ENCODE results near the gene NID1. TPM values are rescaled to one million over a fixed set of nuclear protein-coding genes. Genes with fewer than 3 reads are reported as not detected.
"Not testable (repeated sequence)": the region's sequence is repeated elsewhere in the genome, so short reads cannot be mapped to it uniquely, and the experiment has no call there.

NID1 gene
- total and polyA plus RNA-seq, 5 donors, result 24.4 to 107 (median 36.6) TPM

DNA sequence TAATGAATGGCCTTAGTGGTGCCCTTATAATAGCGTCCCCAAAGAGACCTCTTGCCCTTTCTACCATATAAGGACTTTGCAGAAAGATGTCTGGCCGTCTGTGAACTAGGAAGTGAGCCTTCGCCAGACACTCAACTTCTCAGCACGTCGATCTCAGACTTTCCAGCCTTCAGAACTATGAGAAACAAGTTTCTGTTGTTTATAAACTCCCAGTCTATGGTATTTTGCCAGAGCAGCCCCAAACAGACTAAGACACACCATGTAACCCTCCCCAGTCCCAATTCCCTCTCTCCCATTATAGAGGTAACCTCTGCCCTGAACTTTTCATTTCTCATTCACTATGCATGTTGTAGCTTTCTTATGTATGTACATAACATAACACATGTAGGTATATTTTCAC is 55.7 kb downstream of the NID1 start:
- DNase-seq, result no peak
- Histone ChIP-seq H3K27ac (ENCODE audit: low read length) (peak overlapping the region; percentile 2), H3K27me3 (ENCODE audit: control insufficient read depth, insufficient read depth) (no peaks in the 10 kb centered on the region), H3K4me3 (ENCODE audit: low read length) (no peak overlapping the region), H3K9me3 (ENCODE audit: control insufficient read depth, low read length) (no peaks in the 10 kb centered on the region), H3K4me1 (ENCODE audit: control insufficient read depth, insufficient read depth, low read length) (peaks cover 5% of the 10 kb centered on the region)
- WGBS, result 40% methylated on average over 5 of the region's 5 CpGs
- intact Hi-C loops (cut with DNase I), result no loop called here
- ATAC-seq, result peak; percentile 32 to 33

DNA sequence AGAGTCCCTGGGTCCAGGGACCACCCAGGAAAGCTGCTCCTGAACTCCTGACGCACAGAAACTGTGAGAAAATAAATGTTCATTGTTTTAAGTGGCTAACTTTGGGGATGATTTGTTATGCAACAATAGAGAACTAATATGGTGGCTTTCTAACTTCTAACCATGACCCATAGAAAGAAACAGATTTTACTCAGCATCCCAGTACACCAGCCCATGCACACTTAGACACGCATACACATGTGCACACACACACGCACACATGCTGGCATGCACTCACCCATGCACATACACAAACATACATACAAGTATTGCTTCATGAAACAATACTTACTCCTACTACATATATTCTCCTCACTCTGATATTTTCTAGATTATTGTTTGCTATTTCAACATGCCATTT is 57.1 kb downstream of the NID1 start:
- ATAC-seq (no peak), DNase-seq (no peak)
- Histone ChIP-seq H3K27me3 (ENCODE audit: control insufficient read depth, insufficient read depth) (no peaks in the 10 kb centered on the region), H3K9me3 (ENCODE audit: control insufficient read depth, low read length) (no peaks in the 10 kb centered on the region), H3K4me3 (ENCODE audit: low read length) (no peak overlapping the region), H3K27ac (ENCODE audit: low read length) (no peak overlapping the region), H3K4me1 (ENCODE audit: control insufficient read depth, insufficient read depth, low read length) (peaks cover 5% of the 10 kb centered on the region)
- 96% methylated on average over 3 of the region's 3 CpGs for whole genome bisulfite sequencing
- intact Hi-C loops (cut with DNase I), result no loop called here

DNA sequence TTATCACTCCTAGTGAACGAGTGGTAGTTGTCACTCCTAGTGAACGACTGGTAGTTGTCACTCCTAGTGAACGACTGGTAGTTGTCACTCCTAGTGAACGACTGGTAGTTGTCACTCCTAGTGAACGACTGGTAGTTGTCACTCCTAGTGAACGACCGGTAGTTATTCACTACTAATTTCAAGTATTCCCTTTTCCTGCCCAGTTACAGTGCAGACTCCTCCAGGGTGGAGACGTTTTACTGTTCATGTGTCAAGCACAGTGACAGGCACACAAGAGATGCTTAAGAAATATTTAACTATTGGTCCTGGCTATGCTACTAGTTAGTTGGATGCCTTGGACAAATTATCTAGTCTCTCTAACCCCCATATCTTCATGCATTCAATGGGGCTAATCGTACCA is 61.8 kb downstream of the NID1 start:
- ATAC-seq; H3K27ac ChIP-seq (ENCODE audit: low read length); H3K4me3 ChIP-seq (ENCODE audit: low read length); DNase-seq; H3K27me3 ChIP-seq (ENCODE audit: control insufficient read depth, insufficient read depth); intact Hi-C loops (cut with DNase I); H3K4me1 ChIP-seq (ENCODE audit: control insufficient read depth, insufficient read depth, low read length); H3K9me3 ChIP-seq (ENCODE audit: control insufficient read depth, low read length): not testable (repeated sequence)
- WGBS, result 89% methylated on average over 9 of the region's 9 CpGs

DNA sequence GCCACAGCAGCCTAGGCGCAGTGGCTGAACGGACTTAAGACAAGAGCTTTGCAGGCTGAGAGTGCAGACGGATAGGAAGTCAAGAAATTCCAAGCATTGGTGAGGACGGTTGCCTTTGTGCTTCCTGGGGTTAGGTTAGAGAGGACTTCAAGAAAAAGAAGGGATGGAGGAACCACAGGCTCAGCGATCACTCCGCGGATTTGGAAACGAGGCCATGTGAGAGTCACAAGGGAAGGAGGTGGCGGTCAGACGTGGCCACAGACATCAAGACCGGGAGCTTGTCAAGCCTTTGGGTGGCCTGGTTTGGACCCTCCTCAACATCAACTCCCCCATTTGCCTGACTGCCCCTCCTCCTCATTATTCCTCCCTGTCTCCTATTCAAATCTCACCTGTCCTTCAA is 62.3 kb downstream of the NID1 start:
- no peaks in the 10 kb centered on the region for H3K27me3 ChIP-seq (ENCODE audit: control insufficient read depth, insufficient read depth)
- no peak overlapping the region for H3K4me3 ChIP-seq (ENCODE audit: low read length)
- intact Hi-C loops (cut with DNase I), result no loop called here
- H3K4me1 ChIP-seq (ENCODE audit: control insufficient read depth, insufficient read depth, low read length), result no peaks in the 10 kb centered on the region
- H3K9me3 ChIP-seq (ENCODE audit: control insufficient read depth, low read length), result no peaks in the 10 kb centered on the region
- 90% methylated on average over 11 of the region's 11 CpGs for WGBS
- no peak overlapping the region for H3K27ac ChIP-seq (ENCODE audit: low read length)
- ATAC-seq (no peak), DNase-seq (no peak)

DNA sequence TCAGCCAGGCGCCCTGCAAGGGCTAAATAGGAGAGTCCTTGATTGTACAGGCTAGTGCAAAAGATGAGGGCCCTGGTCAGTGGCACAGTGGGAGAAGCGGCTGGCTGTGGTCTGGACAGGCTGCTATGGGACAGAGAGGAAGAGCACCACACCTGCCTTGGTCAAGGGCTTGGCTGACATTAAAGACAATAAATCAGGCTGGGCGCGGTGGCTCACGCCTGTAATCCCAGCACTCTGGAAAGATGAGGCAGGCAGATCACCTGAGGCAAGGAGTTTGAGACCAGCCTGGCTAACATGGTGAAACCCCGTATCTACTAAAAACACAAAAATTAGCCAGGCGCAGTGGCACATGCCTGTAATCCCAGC is 62.9 kb downstream of the NID1 start:
- Histone ChIP-seq H3K27ac (ENCODE audit: low read length) (peak overlapping the region; percentile 1), H3K4me1 (ENCODE audit: control insufficient read depth, insufficient read depth, low read length) (no peaks in the 10 kb centered on the region), H3K9me3 (ENCODE audit: control insufficient read depth, low read length) (no peaks in the 10 kb centered on the region), H3K4me3 (ENCODE audit: low read length) (no peak overlapping the region), H3K27me3 (ENCODE audit: control insufficient read depth, insufficient read depth) (no peaks in the 10 kb centered on the region)
- ATAC-seq (peak in 1 of 2 donors; percentile 7), DNase-seq (no peak)
- 88% methylated on average over 7 of the region's 7 CpGs for WGBS
- intact Hi-C loops (cut with DNase I), result no loop called here

DNA sequence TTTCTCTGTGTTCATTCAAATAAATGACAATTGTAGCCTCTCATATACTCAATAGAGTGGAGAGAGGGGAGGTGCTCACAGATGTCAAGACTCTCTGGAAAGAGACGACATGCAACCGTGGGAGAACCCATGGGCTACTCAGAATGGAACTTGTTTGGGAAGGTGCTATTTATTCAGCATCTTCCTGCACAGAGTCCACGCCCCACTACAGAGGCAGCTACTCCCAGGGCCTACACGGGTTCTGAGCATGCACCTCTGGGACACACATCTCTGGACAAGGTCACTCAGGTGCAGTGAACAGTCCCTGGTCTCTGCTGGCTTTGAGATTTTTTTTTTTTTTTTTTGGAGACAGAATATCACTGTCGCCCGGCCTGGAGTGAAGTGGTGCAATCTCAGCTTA is 64.1 kb downstream of the NID1 start:
- Histone ChIP-seq H3K27ac (ENCODE audit: low read length) (no peak overlapping the region), H3K27me3 (ENCODE audit: control insufficient read depth, insufficient read depth) (no peaks in the 10 kb centered on the region), H3K9me3 (ENCODE audit: control insufficient read depth, low read length) (no peaks in the 10 kb centered on the region), H3K4me3 (ENCODE audit: low read length) (no peak overlapping the region), H3K4me1 (ENCODE audit: control insufficient read depth, insufficient read depth, low read length) (no peaks in the 10 kb centered on the region)
- ATAC-seq (no peak), DNase-seq (no peak)
- WGBS, result 87% methylated on average over 6 of the region's 6 CpGs
- intact Hi-C loops (cut with DNase I), result no loop called here

DNA sequence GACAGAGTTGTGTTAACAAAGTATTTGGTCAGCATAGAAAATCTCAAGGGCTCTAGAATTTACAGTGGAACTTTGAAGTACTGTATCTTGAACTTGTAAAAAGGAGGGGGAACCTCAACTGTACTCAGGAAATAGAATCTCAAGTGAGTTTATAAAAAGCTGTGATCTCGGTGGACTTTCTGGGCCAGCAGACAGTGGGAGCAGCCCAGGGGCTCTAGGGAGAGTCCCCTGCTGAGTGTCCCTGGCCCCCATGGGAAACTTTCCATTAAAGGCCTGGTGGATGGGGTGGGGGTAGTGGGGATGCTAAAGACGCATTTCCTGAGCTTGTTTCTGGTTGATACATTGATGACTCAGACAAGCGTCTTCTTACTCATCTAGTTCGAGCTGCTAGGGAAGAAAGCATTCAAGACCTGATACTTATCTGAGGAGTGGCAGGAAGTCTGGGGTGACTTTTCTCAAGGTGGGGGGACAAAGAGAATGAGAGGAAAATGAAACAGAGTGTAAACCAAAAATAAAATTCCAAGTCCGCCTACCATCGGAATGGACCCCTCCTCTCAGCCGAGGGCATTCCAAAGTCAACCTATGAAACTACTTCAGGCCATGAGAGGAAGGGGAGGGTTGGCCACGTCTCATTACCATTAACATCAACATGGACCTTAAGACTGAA is 65.5 kb downstream of the NID1 start:
- WGBS, result 54% methylated on average over 8 of the region's 8 CpGs
- no peaks in the 10 kb centered on the region for H3K4me1 ChIP-seq (ENCODE audit: control insufficient read depth, insufficient read depth, low read length)
- DNase-seq, result no peak
- H3K9me3 ChIP-seq (ENCODE audit: control insufficient read depth, low read length), result no peaks in the 10 kb centered on the region
- no peak overlapping the region for H3K27ac ChIP-seq (ENCODE audit: low read length)
- intact Hi-C loops (cut with DNase I), result no loop called here
- no peaks in the 10 kb centered on the region for H3K27me3 ChIP-seq (ENCODE audit: control insufficient read depth, insufficient read depth)
- peak in 1 of 2 donors; percentile 51 for ATAC-seq
- H3K4me3 ChIP-seq (ENCODE audit: low read length), result no peak overlapping the region

DNA sequence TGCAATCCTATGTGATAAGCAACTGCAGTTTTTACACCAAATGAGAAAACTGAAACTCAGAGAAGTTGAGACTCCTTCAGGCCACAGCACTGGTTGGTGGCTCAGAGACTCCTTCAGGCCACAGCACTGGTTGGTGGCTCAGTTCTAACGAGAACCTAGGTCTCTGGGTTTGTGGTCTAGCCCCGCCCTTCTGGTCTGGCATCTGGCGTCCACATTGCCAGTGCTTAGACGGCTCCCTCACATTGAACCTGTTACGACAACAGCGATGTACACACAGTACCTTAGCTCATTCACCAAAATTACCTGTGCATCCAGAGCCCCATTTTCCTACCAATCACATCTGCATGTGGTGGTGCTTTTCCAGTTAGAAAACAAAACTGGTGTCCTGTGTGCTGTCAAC is 66.1 kb downstream of the NID1 start:
- intact Hi-C loops (cut with DNase I), result no loop called here
- ATAC-seq, result no peak

DNA sequence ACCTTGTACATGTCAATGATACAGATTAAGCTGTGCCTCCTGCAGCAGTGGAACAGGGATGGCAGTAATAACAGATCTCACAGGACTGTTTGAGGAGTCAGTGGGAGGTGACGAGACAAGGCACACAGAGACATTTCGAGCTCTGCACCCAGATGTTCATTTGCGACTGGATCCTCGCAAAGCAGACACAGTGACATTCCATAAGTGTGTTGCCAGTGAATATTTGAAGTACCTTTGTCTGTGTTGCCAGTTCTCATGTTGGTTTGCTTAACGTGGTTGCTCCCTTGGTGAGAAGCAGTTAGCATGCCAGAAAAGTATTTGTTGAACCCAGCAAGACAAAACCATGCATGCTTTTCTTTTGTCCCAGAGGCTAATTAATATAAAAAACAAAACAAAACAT is 67.0 kb downstream of the NID1 start:
- Histone ChIP-seq H3K27ac (ENCODE audit: low read length) (no peak overlapping the region), H3K4me3 (ENCODE audit: low read length) (no peak overlapping the region), H3K9me3 (ENCODE audit: control insufficient read depth, low read length) (no peaks in the 10 kb centered on the region), H3K4me1 (ENCODE audit: control insufficient read depth, insufficient read depth, low read length) (no peaks in the 10 kb centered on the region), H3K27me3 (ENCODE audit: control insufficient read depth, insufficient read depth) (no peaks in the 10 kb centered on the region)
- intact Hi-C loops (cut with DNase I), result no loop called here
- no peak for ATAC-seq
- DNase-seq, result no peak
- 89% methylated on average over 5 of the region's 5 CpGs for whole genome bisulfite sequencing

More for the DNA sequence above, 66.1 kb downstream of the NID1 start:
- Histone ChIP-seq H3K4me3 (ENCODE audit: low read length) (no peak overlapping the region), H3K9me3 (ENCODE audit: control insufficient read depth, low read length) (no peaks in the 10 kb centered on the region), H3K27me3 (ENCODE audit: control insufficient read depth, insufficient read depth) (no peaks in the 10 kb centered on the region), H3K4me1 (ENCODE audit: control insufficient read depth, insufficient read depth, low read length) (no peaks in the 10 kb centered on the region), H3K27ac (ENCODE audit: low read length) (no peak overlapping the region)
- 80% methylated on average over 6 of the region's 6 CpGs for WGBS
- no peak for DNase-seq

DNA sequence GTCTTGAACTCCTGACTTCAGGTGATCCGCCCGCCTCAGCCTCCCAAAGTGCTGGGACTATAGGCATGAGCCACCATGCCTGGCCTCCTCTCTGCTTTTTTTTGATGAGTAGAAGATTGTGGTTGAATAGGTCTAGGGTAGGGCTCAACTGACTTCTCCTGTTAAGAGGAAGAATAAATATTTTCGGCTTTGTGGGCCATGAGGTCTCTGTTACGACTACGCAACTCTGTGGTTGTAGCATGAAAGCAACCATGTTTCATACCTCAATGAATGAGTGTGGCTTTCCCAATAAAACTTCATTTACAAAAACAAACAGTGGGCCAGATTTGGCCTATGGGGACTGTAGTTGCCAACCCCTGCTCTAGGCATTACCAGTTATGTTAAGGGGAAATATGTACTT is 67.8 kb downstream of the NID1 start:
- H3K4me1 ChIP-seq (ENCODE audit: control insufficient read depth, insufficient read depth, low read length), result no peaks in the 10 kb centered on the region
- no peak for DNase-seq
- no peaks in the 10 kb centered on the region for H3K27me3 ChIP-seq (ENCODE audit: control insufficient read depth, insufficient read depth)
- WGBS, result 92% methylated on average over 5 of the region's 5 CpGs
- H3K27ac ChIP-seq (ENCODE audit: low read length), result no peak overlapping the region
- ATAC-seq, result no peak
- intact Hi-C loops (cut with DNase I), result no loop called here
- H3K4me3 ChIP-seq (ENCODE audit: low read length), result no peak overlapping the region
- H3K9me3 ChIP-seq (ENCODE audit: control insufficient read depth, low read length), result no peaks in the 10 kb centered on the region

DNA sequence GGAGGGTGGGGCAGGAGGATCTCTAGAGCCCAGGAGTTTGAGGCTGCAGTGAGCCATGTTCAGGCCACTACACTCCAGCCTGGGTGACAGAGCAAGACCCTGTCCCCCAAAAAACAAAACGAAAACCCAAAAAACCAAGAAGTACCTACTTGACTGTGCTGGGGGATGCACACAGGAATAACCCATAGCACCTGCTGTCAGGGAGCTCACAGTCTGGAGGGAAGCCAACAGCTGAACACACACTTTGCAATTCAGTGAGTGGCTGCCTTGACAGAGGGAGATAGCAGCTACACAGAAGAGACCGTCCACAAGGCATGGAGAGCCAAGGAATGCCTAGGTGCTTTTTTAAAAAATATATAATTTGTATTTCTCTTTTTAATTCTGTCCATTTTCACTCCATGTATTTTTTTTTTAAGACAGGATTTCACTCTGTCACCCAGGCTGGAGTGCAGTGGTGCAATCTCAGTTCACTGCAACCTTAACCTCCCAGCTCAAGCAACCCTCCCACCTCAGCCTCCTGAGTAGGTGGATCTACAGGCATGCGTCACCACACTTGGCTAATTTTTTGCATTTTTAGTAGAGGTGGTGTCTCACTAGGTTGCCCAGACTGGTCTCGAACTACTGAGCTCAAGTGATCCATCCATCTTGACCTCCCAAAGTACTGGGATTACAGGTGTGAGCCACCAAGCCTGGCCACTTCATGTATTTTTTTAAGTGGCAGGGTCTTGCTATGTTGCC is 68.7 kb downstream of the NID1 start:
- ATAC-seq (no peak), DNase-seq (no peak)
- Histone ChIP-seq H3K4me3 (ENCODE audit: low read length) (no peak overlapping the region), H3K27me3 (ENCODE audit: control insufficient read depth, insufficient read depth) (no peaks in the 10 kb centered on the region), H3K9me3 (ENCODE audit: control insufficient read depth, low read length) (no peaks in the 10 kb centered on the region), H3K4me1 (ENCODE audit: control insufficient read depth, insufficient read depth, low read length) (no peaks in the 10 kb centered on the region), H3K27ac (ENCODE audit: low read length) (no peak overlapping the region)
- intact Hi-C loops (cut with DNase I), result no loop called here
- WGBS, result 87% methylated on average over 4 of the region's 4 CpGs

Measured in right cardiac atrium (tissue), 5 donors.